Stimulated activated CD4-positive, alpha-beta T cell treated with anti-CD3 and anti-CD28 coated beads, Interleukin-15, amount 100 ng/mL, for 48 hours (primary cell): ENCODE results near the gene ASAP3.

Experiments used
- DNase-seq, 2 donors: peaks; one replicate each; pipeline ENCODE4 v3.0.0-alpha.2; 2020; ENCODE audit warnings: low read depth in 2 of 2

ASAP3 gene

DNA sequence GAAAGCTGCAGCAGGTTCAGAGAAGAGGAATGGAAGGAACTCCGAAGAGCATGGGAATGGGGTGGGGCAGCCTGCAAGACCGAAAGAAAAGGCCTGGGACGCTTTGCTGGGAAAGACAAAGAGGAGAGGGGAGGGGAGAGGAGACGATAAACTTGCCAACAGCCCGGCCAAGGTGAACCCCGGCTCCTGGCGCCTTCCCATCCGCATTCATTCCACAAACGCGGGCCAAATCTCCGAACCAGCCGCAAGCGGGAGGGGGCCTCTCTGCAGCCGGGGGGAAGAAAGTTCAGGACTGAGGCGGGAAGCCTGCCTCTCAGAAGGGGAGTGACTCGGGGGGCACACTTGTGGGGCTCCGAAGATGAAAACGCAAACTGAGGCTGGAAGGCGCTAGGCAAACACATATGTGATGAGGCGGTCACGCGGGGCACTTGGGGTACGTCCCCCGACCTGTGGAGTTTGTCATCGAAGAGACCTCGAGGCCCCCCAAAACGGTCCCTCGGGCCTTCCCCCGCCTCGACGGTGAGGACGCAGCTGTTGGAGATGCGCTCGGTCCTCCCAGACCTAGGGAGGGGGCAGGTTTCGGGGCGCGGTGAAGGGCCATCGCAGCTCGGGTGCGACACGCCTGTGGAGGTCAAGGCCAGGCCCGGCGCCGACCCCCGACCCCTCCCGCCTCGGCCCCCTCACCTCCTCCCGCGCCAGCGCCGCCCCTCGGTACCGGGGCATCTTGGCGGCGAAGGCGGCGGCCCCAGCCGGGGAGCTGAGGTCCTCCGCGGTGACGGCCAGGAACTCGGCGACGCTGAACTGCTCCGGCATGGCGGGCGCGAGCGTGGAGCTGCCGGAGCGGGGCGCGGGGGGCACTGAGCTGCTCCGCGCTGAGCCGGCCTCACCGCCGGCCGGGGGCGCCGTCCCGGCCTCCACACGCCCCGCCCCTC lies at the start of gene ASAP3:
Gene ASAP3 (minus strand): TSS at position 859 of the 932 bp plus-strand sequence. CDS start 46 bp downstream, at position 813.
- DNase-seq = no peak

DNA sequence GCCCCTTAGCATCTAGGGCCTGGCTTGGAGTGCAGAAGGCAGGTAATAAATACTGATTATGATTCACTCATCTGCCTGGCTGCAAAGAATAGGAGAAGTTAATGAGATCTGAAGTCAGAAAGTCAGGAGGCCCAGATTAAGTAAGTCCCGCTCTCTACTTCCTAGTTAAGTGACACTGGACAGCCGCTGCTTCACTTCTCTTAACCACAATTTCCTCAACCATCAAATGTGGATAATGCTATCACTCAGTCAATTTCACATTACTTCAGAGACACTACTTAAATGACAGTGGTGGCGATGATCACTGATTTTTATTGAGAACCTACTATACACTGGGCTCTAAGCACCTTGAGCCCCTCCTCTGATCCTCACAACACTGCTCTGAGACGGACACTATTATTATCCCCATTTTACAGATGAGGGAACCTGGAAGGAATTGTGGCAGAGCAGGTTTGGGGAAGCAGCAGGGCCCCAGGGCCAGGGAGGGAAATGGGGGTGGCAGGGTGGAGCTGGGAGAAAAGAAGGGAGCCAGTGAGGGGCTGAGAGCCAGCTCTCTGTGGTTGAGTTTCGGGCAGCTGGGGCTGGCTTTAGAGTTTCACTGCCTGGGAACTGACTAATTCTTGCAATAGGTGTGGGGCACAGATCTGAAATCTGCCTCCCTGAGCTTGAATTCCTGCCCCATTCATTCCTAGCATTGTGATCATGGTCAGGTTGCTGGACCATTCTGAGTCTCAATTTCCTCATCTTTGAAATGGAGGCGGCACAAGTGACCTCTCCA lies 49.5 kb upstream of the ASAP3 start:
- no peak for DNase-seq

- no peak for DNase-seq
Observed at GRCh38 chr1:23531562-23532094, 47.6 kb upstream of the ASAP3 start.

DNA sequence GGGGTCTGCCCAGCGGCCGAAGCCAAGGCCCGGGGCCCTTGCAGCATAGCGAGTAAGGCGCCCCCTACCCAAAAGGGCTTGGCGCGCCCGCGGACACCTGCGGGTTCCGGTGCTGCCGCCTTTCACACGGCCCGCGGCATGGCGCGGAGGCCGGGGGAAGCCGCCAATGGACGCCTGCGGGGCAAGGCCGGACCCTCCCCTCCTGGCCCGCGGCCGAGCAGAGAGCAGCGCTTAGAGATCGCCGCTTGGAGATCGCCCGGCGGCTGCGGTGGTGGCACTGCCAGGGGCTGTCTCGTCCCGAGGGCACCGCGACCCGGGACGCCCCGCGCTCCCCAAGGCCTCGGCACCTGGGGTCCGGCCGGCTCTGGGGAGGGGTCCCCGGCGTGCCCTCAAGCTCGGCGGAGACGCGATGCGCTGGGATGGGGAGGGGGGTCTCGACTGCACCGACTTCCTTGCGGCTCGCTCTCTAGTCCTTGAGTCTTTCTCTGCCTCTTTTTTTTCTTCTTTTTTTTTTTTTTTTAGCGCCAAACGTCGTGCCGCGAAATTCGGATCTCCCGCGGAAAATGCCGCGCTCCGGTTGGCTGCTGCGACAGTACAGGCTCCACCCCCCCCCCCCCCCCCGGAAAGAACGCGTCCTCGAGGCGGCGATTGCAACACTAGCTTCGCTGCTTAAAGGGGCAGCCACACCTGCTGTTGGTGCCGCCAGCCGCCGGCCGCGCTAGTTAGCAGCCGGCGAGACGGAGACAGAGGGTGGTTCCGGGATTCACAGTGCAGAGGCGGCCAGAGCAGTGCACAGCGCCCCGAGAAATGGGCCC lies 47.0 kb upstream of the ASAP3 start, which contains the start of gene E2F2:
Gene E2F2 (minus strand): TSS at position 487 of the 815 bp plus-strand sequence. CDS start 440 bp downstream, at position 47.
- peak; percentile 72 to 74 for DNase-seq

GRCh38 chr1:23530087-23530746 lies 46.2 kb upstream of the ASAP3 start:
- no peak for DNase-seq

- DNase-seq = no peak
Observed at GRCh38 chr1:23529146-23530086, 45.4 kb upstream of the ASAP3 start.

DNA sequence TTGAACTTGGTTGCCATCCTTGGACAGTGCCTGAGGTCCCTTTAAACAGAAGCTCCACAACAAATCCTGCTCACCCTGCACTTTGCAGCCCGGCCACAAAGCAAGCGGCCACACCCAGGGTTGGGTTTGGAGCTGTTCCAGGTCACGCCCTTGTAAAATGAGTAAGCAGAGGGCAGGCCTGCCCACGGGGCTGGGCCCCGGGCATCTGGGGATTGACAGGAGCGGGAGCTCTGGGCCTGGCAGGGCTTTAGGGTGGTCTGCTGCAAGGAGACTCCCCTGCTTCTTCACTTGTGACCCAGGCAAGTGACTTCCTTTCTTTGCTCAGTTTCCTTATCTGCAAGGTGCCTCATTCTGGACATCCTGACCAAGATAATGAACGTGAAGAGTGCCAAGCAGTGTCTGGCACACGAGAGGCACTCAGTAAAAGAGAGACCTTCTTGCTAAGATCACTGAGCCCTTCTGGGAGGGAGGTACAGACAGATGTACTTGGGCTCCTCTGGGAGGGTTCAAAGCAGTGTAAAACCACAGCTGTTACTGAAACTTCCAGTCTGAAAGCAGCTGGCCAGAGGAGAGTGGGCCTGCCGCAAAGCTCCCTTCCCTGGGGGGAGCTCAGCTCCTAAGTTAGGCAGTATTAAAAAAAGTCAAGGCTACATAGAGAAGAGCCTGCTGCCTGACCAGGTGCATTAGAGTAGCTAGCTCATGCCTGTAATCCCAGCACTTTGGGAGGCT lies 44.4 kb upstream of the ASAP3 start:
- peak; percentile 73 to 76 for DNase-seq

- DNase-seq = no peak
Observed at GRCh38 chr1:23527900-23528249, 43.9 kb upstream of the ASAP3 start.

GRCh38 chr1:23527366-23527765 lies 43.4 kb upstream of the ASAP3 start:
- DNase-seq = no peak

- no peak for DNase-seq
Observed at GRCh38 chr1:23526329-23527041, 42.5 kb upstream of the ASAP3 start.

DNA sequence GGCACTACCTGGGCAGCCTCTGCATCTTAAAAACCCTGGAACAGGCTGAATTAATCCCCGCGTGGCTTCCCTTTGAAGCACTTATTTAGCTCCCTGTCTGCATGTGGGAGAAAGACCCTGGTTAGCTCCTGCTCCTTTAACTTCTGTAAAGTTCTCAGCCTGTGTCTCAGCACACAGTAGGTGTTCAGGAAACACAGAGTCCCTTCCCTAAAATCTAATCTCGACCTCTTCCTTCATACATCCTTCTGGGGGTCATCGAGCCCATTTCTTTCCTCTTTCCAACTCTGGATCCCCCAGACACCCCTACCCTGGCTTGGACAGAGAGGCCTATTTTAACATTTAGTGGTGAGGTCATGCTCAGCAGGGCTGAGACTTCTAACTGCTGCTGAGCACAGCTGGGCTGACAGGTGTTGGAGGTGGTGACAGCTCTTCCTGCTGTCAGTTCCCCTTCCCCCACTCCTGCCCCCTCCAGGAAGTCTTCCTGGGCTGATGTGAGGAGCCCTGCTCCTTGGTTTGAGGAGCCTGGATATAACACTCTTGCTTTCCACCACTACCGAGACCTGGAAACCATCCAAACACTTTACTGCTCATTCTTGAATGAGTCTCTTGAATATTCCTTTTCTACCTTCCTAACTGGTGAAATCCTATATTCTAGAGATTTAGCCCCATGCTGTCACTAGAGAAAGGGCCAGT lies 41.7 kb upstream of the ASAP3 start:
- DNase-seq = no peak

- no peak for DNase-seq
Observed at GRCh38 chr1:23524716-23525401, 40.9 kb upstream of the ASAP3 start.

GRCh38 chr1:23524163-23524562 lies 40.2 kb upstream of the ASAP3 start:
- no peak for DNase-seq

GRCh38 chr1:23522244-23522982 lies 38.4 kb upstream of the ASAP3 start:
- no peak for DNase-seq

GRCh38 chr1:23521588-23521987 lies 37.6 kb upstream of the ASAP3 start:
- DNase-seq = no peak

- no peak for DNase-seq
Observed at GRCh38 chr1:23517581-23517980, 33.6 kb upstream of the ASAP3 start.

GRCh38 chr1:23515905-23516304 lies 31.9 kb upstream of the ASAP3 start:
- DNase-seq = no peak
